Measurements from ENCODE around the gene RTKN2. TPM values are rescaled to one million over a fixed set of nuclear protein-coding genes. Genes with fewer than 3 reads are reported as not detected.

RTKN2 gene
- total and polyA plus RNA-seq, 10 donors: 0.26 to 5.7 (median 1.6) TPM

GRCh38 chr10:62193479-62193878 is 75.2 kb downstream of the RTKN2 start:
- intact Hi-C loops (cut with DNase I; ENCODE audit: low total_unique reads): no loop called here
- TF ChIP-seq CTCF (IDR thresholded peaks at IDR 0.05 in 8 of 11, conservative IDR thresholded peaks at IDR 0.05 in 3 of 11) (no peak), POLR2AphosphoS5 (IDR thresholded peaks at IDR 0.05) (no peak), POLR2A (IDR thresholded peaks at IDR 0.05) (no peak)
- H3K9me3 ChIP-seq: no peaks in the 10 kb centered on the region
- H3K27ac ChIP-seq: no peak overlapping the region
- WGBS, 5 donors: 93 to 99% (median 95%) methylated on average over 3 of the region's 3 CpGs
- H3K4me3 ChIP-seq: no peak overlapping the region
- no peak for DNase-seq
- H3K27me3 ChIP-seq (replicated peaks in 1 of 7): no peaks in the 10 kb centered on the region
- H3K4me1 ChIP-seq: peaks cover 0 to 12% (median 0%) of the 10 kb centered on the region in 6 donors
- H3K36me3 ChIP-seq: no peaks in the 10 kb centered on the region

GRCh38 chr10:62189131-62189530 is 79.5 kb downstream of the RTKN2 start:
- TF ChIP-seq POLR2AphosphoS5 (IDR thresholded peaks at IDR 0.05) (no peak), POLR2A (IDR thresholded peaks at IDR 0.05) (no peak), CTCF (IDR thresholded peaks at IDR 0.05 in 8 of 11, conservative IDR thresholded peaks at IDR 0.05 in 3 of 11) (no peak)
- WGBS, 5 donors: 78 to 92% (median 88%) methylated on average over 1 of the region's 1 CpG
- intact Hi-C loops (cut with DNase I; ENCODE audit: low total_unique reads): no loop called here
- Histone ChIP-seq H3K9me3 (no peaks in the 10 kb centered on the region), H3K27ac (no peak overlapping the region), H3K4me3 (no peak overlapping the region), H3K4me1 (peaks cover 0 to 10% (median 0%) of the 10 kb centered on the region in 6 donors), H3K36me3 (no peaks in the 10 kb centered on the region), H3K27me3 (replicated peaks in 1 of 7) (no peaks in the 10 kb centered on the region)
- DNase-seq: no peak

GRCh38 chr10:62188021-62188616 is 80.5 kb downstream of the RTKN2 start:
- WGBS, 5 donors: 92 to 97% (median 95%) methylated on average over 8 of the region's 8 CpGs
- Histone ChIP-seq H3K36me3 (no peaks in the 10 kb centered on the region), H3K4me3 (no peak overlapping the region), H3K4me1 (peaks cover 0 to 20% (median 0%) of the 10 kb centered on the region in 6 donors), H3K9me3 (no peaks in the 10 kb centered on the region), H3K27me3 (replicated peaks in 1 of 7) (no peaks in the 10 kb centered on the region), H3K27ac (no peak overlapping the region)
- TF ChIP-seq CTCF (IDR thresholded peaks at IDR 0.05 in 8 of 11, conservative IDR thresholded peaks at IDR 0.05 in 3 of 11) (no peak), POLR2A (IDR thresholded peaks at IDR 0.05) (no peak), POLR2AphosphoS5 (IDR thresholded peaks at IDR 0.05) (no peak)
- intact Hi-C loops (cut with DNase I; ENCODE audit: low total_unique reads): no loop called here
- DNase-seq: no peak

- WGBS, 5 donors: 76 to 95% (median 89%) methylated on average over 2 of the region's 2 CpGs
- intact Hi-C loops (cut with DNase I; ENCODE audit: low total_unique reads): no loop called here
- Histone ChIP-seq H3K4me3 (no peak overlapping the region), H3K9me3 (no peaks in the 10 kb centered on the region), H3K4me1 (peaks cover 0 to 30% (median 0%) of the 10 kb centered on the region in 6 donors), H3K36me3 (no peaks in the 10 kb centered on the region), H3K27me3 (replicated peaks in 1 of 7) (no peaks in the 10 kb centered on the region), H3K27ac (no peak overlapping the region)
- TF ChIP-seq POLR2A (IDR thresholded peaks at IDR 0.05): no peak
- no peak for TF ChIP-seq CTCF (IDR thresholded peaks at IDR 0.05 in 8 of 11, conservative IDR thresholded peaks at IDR 0.05 in 3 of 11)
- no peak for TF ChIP-seq POLR2AphosphoS5 (IDR thresholded peaks at IDR 0.05)
- no peak for DNase-seq
Measured at GRCh38 chr10:62186999-62187675, 81.5 kb downstream of the RTKN2 start.
